Activated CD4-positive, alpha-beta T cell treated with anti-CD3 and anti-CD28 coated beads, Interleukin-10, Interleukin-2, amounts not matched to agents 100 ng/mL and 50 ng/mL, durations not matched to agents 16 hours and 8 hours (primary cell): Measurements from ENCODE around the gene STAG3.
"Not testable (repeated sequence)": the region's sequence is repeated elsewhere in the genome, so short reads cannot be mapped to it uniquely, and the experiment has no call there.

Source experiments
- DNase-seq: peaks from one replicate; pipeline ENCODE4 v3.0.0-alpha.2; 2020

STAG3 gene, protein sequence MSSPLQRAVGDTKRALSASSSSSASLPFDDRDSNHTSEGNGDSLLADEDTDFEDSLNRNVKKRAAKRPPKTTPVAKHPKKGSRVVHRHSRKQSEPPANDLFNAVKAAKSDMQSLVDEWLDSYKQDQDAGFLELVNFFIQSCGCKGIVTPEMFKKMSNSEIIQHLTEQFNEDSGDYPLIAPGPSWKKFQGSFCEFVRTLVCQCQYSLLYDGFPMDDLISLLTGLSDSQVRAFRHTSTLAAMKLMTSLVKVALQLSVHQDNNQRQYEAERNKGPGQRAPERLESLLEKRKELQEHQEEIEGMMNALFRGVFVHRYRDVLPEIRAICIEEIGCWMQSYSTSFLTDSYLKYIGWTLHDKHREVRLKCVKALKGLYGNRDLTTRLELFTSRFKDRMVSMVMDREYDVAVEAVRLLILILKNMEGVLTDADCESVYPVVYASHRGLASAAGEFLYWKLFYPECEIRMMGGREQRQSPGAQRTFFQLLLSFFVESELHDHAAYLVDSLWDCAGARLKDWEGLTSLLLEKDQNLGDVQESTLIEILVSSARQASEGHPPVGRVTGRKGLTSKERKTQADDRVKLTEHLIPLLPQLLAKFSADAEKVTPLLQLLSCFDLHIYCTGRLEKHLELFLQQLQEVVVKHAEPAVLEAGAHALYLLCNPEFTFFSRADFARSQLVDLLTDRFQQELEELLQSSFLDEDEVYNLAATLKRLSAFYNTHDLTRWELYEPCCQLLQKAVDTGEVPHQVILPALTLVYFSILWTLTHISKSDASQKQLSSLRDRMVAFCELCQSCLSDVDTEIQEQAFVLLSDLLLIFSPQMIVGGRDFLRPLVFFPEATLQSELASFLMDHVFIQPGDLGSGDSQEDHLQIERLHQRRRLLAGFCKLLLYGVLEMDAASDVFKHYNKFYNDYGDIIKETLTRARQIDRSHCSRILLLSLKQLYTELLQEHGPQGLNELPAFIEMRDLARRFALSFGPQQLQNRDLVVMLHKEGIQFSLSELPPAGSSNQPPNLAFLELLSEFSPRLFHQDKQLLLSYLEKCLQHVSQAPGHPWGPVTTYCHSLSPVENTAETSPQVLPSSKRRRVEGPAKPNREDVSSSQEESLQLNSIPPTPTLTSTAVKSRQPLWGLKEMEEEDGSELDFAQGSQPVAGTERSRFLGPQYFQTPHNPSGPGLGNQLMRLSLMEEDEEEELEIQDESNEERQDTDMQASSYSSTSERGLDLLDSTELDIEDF

DNA sequence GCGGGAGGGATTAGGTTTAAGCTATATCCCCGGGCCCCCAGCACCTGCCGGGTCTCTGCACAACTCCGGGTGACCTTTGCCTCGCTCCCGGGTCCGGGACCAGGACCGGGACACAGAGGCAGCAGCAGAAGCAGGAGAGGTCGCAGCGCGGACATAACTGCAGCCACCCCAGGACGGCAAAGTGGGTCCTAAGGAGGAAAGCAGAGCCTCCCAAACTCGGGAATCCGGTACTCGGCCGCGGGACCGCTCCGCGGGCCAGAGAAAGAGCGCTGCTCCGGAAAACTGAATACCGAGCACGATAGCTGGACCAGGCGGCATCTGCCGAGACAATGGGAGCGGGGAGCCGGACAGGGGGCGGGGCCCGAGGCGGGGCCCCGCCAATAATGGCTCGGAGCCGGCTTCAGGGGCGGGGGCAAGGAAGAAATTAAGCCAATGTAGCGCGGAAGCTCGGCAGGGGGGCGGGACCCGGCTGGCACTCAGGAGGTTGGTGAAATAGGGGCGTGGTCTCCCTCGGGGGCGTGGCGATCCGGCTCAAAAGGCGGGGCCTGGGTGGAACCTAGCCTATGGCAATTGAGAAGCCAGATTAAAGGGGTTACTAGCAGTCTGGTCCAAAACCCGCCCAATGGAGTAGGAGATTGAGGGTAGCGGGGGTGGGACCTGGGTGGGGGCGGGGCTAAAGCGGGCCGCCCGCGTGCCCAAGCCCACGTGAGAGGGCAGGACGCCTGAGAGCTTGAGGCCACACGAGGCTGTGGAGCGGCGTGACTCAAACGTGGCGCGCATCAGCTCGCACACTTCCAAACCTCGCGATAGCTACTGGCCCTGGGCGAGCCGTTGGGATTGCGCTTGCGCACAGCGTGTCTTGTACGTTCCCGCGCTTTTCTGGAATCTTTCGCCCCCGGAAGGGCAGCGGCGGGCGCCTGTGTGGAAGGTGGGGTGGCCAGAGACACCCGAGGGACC is at the start of gene STAG3, which contains the start of gene GPC2:
STAG3 (plus strand) TSS at position 874 of the 957 bp plus-strand sequence. CDS start 2,639 bp downstream, outside the sequence.
GPC2 (minus strand) TSS at position 337 of the 957 bp plus-strand sequence; CDS start at position 155, 182 bp downstream.
- DNase-seq: peak; percentile 98

DNA sequence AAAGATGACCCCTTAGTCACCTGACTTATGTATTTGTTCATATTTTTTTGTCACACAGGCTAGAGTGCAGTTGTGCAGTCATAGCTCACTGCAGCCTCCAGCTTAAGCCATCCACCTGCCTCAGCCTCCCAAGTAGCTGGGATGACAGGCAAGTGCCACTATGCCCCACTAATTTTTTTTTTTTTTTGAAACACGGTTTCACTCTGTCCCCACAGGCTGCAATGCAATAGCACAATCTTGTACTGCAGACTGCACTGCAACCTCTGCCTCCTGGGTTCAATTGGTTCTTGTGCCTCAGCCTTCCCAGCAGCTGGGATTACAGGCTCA is 49.1 kb upstream of the STAG3 start:
- no peak for DNase-seq

DNA sequence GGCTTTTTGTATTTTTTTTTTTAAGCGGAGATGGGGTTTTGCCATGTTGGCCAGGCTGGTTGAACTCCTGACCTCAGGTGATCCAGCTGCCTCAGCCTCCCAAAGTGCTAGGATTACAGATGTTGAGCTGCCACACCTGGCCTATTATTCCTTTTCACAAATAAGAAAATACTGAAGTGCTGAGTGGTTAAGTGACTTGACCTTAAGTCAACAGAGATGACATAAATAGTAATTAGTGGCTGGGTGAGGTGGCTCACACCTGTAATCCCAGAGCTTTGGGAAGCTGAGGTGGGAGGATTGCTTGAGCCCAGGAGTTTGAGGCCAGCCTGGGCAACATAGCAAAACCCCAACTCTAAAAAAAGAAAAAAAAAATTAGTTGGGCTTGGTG is 47.5 kb upstream of the STAG3 start:
- DNase-seq: not testable (repeated sequence)

DNA sequence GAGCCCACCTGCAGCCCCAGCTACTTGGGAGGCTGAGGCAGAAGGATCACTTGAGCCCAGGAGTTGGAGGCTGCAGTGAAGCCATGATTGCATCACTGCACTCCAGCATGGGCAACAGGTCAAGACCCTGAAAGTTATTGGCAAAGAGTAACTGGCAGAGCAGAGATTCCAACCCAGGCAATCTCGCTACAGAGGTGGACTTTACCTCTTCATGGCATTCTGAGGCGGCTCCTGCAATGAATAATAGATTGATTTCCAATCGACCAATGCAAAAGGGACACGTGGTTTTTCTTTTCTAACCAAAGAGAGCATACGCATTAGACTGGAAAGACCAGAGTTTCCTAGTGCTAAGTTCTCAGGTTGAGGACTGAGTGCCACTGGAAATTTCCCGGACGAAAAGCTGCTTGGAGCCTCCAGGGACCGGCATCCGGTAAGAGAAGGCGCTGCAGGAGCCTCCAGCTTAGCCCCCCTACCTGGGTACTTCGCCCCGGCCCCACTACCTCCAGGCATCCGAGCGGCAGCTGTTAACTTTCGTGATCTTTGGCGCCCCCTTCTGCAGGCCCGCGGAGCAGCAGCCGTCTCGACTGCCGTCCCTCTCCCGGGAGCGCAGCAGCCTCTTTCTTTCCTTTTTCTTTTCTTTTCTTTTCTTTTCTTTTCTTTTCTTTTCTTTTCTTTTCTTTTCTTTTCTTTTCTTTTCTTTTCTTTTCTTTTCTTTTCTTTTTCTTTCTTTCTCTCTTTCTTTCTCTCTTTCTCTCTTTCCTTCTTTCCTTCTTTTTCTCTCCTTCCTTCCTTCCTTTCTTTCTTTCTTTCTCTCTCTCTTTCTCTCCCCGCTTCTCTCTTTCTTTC is 46.9 kb upstream of the STAG3 start:
- peak; percentile 82 for DNase-seq

DNA sequence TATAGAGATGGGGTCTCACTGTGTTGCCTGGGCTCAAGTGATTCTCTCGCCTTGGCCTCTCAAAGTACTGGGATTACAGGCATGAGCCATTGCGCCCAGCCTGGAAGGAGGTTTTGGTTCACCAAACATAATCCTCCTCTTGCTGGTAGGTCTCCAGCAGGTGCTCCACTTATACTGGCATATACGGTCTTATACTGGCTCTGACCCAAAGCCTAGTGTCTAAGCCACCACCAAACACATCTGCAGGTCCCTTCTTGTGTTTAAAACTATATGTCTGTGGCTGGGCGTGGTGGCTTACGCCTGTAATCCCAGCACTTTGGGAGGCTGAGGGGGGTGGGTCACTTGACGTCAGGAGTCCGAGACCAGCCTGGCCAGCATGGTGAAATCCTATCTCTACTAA is 45.6 kb upstream of the STAG3 start:
- DNase-seq: no peak

DNA sequence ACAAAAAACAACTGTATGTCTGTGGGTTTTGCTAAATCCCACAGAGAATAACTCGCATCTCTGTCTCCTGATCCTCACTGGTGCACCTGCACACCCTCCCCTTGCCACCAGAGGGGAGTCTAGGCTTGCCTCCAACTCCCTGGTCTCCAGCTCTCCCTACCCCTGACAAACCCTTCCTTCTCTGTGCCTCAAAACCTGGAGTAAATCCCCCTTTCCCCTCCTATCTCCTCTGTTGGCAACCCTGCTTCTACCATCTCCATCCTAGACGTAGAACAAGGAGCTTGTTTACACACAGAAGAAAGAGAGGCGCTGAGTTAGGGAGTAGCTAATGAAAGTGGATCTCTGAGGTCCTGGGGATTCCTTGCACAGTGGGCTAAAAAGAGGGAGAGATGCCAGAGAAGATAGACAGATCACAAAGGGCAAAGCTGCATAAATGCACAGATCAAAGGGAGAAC is 45.0 kb upstream of the STAG3 start:
- peak; percentile 76 for DNase-seq

DNA sequence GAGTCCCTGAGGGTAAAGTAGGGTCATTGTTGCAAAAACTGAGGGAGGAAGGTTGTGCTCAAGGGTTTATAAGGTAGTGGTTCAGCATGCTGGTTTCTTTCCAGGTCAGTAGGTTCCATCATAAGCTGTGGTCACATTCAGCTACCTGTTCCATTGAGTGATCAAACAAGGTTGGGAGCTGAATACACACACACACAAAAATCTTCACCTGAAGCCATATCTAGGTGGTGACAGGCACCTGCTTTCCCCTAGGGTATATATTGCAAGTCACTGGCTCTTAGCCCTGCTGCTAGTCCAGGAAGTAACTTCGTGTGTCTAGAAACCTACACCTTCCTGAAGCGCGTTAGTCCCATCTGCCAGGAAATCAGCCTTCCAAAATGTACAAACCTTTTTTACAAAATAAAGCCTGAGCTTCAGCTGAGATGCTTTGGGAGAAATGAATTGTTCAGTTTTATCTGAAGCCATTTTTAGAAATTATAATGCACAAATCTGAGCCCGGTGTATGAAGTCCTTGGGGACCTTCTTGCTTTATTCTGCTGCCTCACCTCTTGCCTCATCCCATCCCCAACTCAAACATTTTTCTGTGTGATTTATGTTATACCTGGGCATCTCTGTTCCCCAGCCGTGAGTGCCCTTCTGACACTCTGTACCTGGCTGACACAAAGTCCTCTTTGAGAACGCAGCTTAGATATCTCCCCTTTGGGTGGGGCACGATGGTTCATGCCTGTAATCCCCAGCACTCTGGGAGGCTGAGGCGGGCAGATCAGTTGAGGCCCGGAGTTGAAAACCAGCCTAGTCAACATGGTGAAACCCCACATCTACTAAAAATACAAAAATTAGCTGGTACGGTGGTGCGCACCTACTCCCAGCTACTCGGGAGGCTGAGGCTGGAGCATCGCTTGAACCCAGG is 39.6 kb upstream of the STAG3 start:
- no peak for DNase-seq

DNA sequence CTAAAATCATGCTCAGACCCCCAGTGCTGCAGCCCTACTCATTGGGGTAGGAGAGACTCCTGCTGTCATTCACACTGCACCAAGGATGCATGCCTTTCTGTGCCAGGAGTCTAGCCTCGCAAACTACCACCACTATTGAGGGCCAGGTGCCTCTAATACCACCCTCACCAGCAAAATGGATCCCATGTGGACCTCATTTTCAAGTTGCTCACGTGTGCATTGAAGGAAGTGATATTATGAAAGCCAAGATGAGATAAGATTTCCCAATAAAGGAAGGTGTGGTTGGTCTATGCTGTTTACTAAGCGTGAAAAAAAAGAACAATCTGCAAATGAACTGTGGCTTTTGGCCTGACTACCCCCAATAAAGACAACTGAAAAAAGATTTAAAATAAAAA is 36.2 kb upstream of the STAG3 start:
- DNase-seq: no peak

DNA sequence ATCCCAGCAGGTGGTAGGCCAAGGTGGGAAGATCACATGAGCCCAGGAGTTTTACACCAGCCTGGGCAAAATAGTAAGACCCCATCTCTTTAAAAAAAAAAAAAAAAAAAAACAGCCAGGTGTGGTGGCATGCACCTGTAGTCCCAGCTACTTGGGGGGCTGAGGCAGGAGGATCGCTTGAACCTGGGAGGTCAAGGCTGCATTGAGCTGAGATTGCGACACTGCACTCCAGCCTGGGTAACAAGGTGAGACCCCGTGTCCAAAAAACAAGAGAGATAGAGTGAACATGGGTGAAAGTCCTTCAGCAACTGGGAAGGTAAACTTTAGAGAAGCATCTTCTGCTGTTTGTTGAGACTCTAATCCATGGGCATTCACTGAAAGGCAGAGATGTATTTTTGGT is 35.3 kb upstream of the STAG3 start:
- no peak for DNase-seq

DNA sequence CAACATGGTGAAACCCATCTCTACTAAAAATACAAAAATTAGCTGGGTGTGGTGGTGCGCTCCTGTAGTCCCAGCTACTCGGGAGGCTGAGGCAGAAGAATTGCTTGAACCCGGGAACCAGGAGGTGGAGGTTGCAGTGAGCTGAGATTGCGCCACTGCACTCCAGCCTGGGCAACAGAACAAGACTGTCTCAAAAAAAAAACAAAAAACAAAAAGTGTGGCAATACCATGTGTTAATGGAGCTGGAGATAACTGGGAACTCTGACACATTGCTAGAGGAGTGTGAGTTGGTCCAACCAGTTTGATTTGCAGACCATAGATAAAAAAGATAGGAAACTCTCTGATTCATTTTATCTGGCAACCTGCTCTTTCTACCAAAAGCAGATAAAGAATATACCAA is 31.4 kb upstream of the STAG3 start:
- DNase-seq: not testable (repeated sequence)

DNA sequence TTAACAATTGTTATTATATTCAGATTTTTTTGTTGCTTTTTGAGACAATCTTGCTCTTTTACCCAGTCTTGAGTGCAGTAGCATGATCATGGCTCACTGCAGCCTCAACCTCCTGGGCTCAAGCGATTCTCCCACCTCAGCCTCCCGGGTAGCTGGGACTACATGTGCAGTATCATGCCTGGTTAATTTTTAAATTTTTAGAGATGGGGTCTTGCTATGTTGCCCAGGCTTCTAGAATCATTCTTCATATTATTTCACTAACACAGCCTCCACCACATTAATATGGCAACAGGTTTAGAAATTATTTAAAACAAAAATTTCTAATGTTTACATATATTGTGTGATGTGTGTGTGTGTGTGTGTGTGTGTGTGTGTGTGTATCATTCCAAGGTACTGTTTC is 30.4 kb upstream of the STAG3 start:
- no peak for DNase-seq

DNA sequence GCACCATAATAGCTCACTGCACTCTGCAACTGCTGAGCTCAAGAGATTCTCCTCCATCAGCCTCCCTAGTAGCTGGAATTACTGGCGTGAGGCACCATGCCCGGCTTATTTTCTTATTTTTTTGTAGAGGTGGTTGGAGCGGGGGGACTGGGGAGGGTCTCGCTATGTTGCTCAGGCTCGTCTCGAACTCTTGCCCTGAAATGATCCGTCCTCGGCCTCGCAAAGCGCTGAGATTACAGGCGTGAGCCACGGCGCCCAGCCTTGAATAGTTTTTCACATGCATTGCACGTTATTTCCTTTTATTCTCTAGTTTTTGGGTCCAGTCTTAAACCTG is 29.5 kb upstream of the STAG3 start:
- DNase-seq: no peak

DNA sequence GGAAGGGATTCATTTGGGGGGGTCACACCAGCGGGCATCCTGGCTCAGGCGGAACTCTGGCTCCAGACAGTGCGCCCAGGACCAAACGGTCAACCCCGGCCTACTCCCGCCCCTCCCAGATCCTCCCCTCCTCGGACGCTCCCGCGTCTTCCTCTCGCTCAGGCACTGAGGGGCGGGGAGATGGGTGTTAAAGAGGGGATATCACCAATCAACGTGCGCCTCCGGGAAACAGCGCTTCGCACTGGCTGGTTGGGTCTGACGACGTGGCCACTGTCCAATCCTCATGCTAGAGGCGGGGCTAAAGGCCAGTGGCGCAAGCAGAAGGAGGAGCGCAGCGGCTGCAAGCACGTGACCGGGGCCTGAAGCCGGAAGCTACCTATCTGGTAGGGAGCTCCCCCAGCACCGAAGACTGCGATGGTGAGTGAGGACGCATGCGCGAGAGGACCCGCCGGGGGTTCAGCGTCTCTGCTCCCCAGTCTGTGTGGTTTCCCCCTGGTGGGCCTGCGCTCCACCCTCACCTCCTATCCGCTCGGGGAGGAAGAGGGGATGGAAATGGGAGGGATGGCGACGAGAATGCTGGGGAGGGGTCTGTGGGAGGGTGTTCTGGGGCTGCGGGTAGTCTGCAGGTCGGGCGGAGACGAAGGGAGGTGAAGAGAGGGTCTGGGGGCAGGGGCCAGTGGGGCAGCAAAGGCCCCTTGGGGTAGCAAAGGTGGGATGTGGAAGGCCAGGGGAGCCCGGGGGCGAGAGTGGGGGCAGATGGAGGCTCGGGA is 29.0 kb upstream of the STAG3 start, which contains the start of gene LAMTOR4:
LAMTOR4 (plus strand) TSS at position 360 of the 770 bp plus-strand sequence; CDS start at position 415, 55 bp downstream.
- peak; percentile 100 for DNase-seq

DNA sequence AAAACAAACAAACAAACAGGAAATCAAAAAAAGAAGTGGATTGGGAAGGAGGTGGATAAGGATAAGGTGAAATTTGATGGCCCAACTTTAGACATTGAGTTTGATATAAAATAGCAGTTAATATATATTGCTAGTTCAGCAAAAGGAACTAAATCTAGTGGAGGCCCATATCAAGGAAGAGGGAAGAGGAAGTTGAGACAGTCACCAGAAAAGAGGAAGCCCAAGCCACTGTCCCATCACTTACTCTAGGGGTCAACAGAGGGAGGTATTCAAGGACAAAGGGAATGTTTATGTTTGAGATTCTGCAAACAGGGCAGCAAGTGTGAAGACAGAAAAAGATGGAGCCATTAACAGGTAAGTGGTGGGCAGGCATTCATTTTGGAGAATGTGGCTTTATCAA is 25.3 kb upstream of the STAG3 start:
- no peak for DNase-seq

DNA sequence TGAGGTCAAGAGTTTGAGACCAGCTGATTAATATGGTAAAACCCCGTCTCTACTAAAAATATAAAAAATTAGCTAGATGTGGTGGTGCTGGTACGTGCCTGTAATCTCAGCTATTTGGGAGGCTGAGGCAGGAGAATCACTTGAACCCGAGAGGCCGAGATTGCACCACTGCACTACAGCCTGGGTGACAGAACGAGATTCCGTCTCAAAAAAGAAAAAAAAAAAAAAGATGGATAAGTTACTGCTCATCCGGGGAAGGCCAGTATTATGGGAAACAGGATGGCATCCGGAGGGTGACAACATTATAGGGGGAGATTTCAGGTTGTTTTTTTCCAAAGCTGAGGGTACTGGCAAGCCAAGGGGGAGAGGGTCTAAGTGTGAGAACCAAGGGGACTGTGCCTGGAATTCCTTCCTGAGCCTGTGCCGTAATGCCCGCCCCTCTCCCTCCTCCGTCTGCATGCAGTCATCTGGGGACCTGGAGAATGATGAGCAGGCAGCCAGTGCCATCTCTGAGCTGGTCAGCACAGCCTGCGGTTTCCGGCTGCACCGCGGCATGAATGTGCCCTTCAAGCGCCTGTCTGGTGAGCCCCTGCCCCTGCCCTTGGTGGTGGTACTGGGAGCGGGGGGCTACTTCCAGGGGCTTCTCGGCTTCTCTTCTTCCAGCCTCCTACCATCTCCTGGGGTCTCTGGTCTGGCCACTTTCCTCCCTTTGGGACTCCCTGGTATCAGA is 24.6 kb upstream of the STAG3 start:
- no peak for DNase-seq

DNA sequence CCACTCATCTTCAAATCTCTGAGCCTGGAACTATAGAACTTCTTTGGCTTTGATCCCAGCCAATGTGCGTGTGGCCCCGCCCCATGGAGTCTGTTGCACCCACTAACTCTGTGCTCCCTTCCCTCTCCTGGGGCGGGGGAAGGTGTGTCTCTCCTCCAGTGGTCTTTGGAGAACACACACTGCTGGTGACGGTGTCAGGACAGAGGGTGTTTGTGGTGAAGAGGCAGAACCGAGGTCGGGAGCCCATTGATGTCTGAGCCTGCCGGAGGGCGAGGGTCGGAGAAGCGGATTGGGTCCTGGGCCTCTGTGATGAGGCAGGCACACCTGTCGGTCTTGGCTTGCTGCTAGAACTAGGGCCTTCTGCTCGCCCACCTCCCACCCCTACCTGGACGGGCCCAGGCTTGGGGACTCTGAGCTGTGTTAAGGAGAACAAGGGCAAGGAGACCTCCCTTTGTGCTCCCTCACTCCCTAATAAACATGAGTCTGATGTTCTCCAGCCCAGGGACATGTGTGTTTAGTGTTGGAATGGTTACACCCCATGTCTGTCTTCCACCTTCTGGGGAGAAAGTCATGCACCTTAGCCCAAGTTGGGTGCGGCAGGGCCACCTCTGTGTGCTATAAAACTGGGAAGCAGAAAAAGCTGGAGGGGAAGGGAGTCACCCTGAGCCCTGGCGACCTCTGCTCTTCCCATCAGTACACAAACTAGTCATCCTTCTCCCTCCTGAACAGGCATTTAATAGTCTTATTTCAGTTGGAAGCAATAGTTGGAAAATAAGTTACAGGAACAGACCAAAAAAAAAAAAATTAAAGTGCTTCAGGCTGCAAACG is 23.8 kb upstream of the STAG3 start:
- no peak for DNase-seq
